Fibroblast of mammary gland (primary cell): Measurements from ENCODE around the gene ANO3.

ENCODE experiments used
- DNase-seq: peaks from one replicate; pipeline ENCODE4 v3.0.0-alpha.2; 2010; ENCODE audit warnings: low read depth
- H3K4me3 ChIP-seq: 2 replicates; pipeline ENCODE4 v1.5.1; 2011; ENCODE audit warnings: low read depth, mild to moderate bottlenecking, low read length, moderate library complexity; ENCODE audit not compliant: control insufficient read depth
- CTCF ChIP-seq: conservative IDR thresholded peaks from 2 replicates; pipeline ENCODE4 v1.5.1; 2011; ENCODE audit warnings: low read depth, low read length, inconsistent platforms; ENCODE audit not compliant: control insufficient read depth, insufficient read depth

The ANO3 gene

GRCh38 chr11:26329206-26329605, 2.7 kb upstream of the ANO3 start:
- H3K4me3 ChIP-seq = no peak overlapping the region
- no peak for DNase-seq
- TF ChIP-seq CTCF = no peak

- H3K4me3 ChIP-seq = no peak overlapping the region
- TF ChIP-seq CTCF = no peak
- no peak for DNase-seq
These were observed 1.7 kb upstream of the ANO3 start for GRCh38 chr11:26330262-26330661.

GRCh38 chr11:26332572-26332915, 614 bp downstream of the ANO3 start:
- peak; percentile 37 for DNase-seq
- no peak overlapping the region for H3K4me3 ChIP-seq
- no peak for TF ChIP-seq CTCF

GRCh38 chr11:26333906-26334305, 2.0 kb downstream of the ANO3 start:
- no peak for TF ChIP-seq CTCF
- DNase-seq = peak; percentile 67
- H3K4me3 ChIP-seq = no peak overlapping the region

GRCh38 chr11:26335903-26336302, 4.0 kb downstream of the ANO3 start:
- H3K4me3 ChIP-seq = no peak overlapping the region
- peak; percentile 69 for DNase-seq

GRCh38 chr11:26344647-26345046, 12.7 kb downstream of the ANO3 start:
- H3K4me3 ChIP-seq = no peak overlapping the region
- TF ChIP-seq CTCF = no peak
- peak; percentile 68 for DNase-seq

More at GRCh38 chr11:26335903-26336302, 4.0 kb downstream of the ANO3 start:
- no peak for TF ChIP-seq CTCF

GRCh38 chr11:26348776-26349175, 16.8 kb downstream of the ANO3 start:
- TF ChIP-seq CTCF = no peak
- H3K4me3 ChIP-seq = no peak overlapping the region
- peak; percentile 34 for DNase-seq
